ENCODE measurements around the gene WWOX.

The WWOX gene

GRCh38 chr16:78405040-78405439 lies 305.6 kb downstream of the WWOX start:
- DNase-seq: no peak

- DNase-seq: no peak
These were observed 306.4 kb downstream of the WWOX start for GRCh38 chr16:78405833-78406232.

- no peak for DNase-seq
These were observed 307.7 kb downstream of the WWOX start for GRCh38 chr16:78407191-78407590.

GRCh38 chr16:78413651-78414050 lies 314.2 kb downstream of the WWOX start:
- no peak for DNase-seq

GRCh38 chr16:78415013-78415412 lies 315.6 kb downstream of the WWOX start:
- no peak for DNase-seq

GRCh38 chr16:78415669-78416068 lies 316.2 kb downstream of the WWOX start:
- no peak for DNase-seq

GRCh38 chr16:78416400-78416799 lies 316.9 kb downstream of the WWOX start:
- DNase-seq: no peak

GRCh38 chr16:78421181-78421708 lies 321.8 kb downstream of the WWOX start:
- DNase-seq: no peak

- DNase-seq: no peak
These were observed 325.8 kb downstream of the WWOX start for GRCh38 chr16:78425281-78425680.

- no peak for DNase-seq
These were observed 326.5 kb downstream of the WWOX start for GRCh38 chr16:78425891-78426510.

- no peak for DNase-seq
These were observed 328.7 kb downstream of the WWOX start for GRCh38 chr16:78428193-78428592.

GRCh38 chr16:78430281-78430680 lies 330.8 kb downstream of the WWOX start:
- no peak for DNase-seq

GRCh38 chr16:78431004-78431670 lies 331.7 kb downstream of the WWOX start:
- no peak for DNase-seq

GRCh38 chr16:78431701-78432100 lies 332.2 kb downstream of the WWOX start:
- DNase-seq: no peak

- no peak for DNase-seq
These were observed 333.0 kb downstream of the WWOX start for GRCh38 chr16:78432451-78432850.

GRCh38 chr16:78433116-78433515 lies 333.7 kb downstream of the WWOX start:
- no peak for DNase-seq

- no peak for DNase-seq
These were observed 334.9 kb downstream of the WWOX start for GRCh38 chr16:78434401-78434800.

- no peak for DNase-seq
These were observed 335.8 kb downstream of the WWOX start for GRCh38 chr16:78435260-78435659.

GRCh38 chr16:78436023-78436422 lies 336.6 kb downstream of the WWOX start:
- DNase-seq: no peak

- no peak for DNase-seq
These were observed 337.4 kb downstream of the WWOX start for GRCh38 chr16:78436846-78437245.

- DNase-seq: peak; percentile 34 to 66 (median 50)
These were observed 338.0 kb downstream of the WWOX start for GRCh38 chr16:78437352-78437968.

- no peak for DNase-seq
These were observed 338.8 kb downstream of the WWOX start for GRCh38 chr16:78438219-78438618.

GRCh38 chr16:78438632-78439031 lies 339.2 kb downstream of the WWOX start:
- no peak for DNase-seq

- DNase-seq: no peak
These were observed 340.2 kb downstream of the WWOX start for GRCh38 chr16:78439646-78440045.
